ENCODE measurements around the gene OR2AT4.
A peak's percentile ranks its signal among the peaks of the same experiment; 100 is the strongest.

Gene OR2AT4

DNA sequence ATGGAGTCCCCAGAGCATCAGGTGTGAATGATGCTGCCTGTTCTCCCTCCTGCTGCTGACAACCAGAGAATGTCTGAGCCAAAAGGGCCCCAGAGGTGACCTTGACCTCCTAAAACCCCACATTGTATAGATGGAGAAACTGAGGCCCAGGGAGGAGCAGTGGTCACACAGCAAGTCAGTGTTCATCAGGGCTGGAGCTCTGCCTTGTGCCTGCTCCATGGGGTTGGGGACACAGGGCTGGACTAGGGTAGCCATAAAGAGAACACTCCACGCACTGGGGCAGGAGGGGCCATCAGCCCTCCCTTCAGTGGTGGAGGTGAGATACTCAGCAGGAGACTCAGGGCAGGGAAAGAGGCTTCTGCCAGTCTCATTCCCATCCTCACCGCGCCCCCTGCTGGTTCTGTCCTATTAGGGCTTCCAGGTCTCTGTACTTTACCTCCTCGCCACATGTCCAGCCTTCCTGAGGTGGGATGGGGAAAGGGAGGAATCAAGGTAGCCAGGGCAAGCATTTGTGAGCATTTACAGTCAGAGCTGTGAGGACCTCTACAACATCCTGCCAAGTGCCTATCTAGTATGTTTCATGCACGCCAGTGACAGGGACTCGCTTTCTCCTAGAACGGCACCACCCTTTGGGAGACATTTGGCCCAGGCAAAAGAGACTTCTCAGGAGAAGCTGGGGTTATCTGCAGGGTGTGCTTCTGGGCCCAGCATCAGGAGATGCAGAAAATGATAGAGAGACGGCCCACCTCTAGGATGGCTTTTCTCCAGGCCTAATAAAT, 64.7 kb downstream of the OR2AT4 start:
- DNase-seq (ENCODE audit: low read depth in 3 of 3, low spot score in 1 of 3) = peak in 2 of 3 donors; percentile 9 to 54
